Measurements from ENCODE around the gene TBRG1. TPM values are rescaled to one million over a fixed set of nuclear protein-coding genes. Genes with fewer than 3 reads are reported as not detected.
A peak's percentile ranks its signal among the peaks of the same experiment; 100 is the strongest.

TBRG1 gene
- total RNA-seq, 6 experiments from 2014 or later: 18.8 to 25.9 (median 24.1) TPM

GRCh38 chr11:124582565-124582964 lies 40.1 kb upstream of the TBRG1 start:
- Mint-ChIP-seq H3K27me3 (ENCODE audit: insufficient read depth) (peaks cover 19% of the 10 kb centered on the region), H3K4me1 (ENCODE audit: low read depth) (no peaks in the 10 kb centered on the region), H3K36me3 (ENCODE audit: low read depth) (no peaks in the 10 kb centered on the region), H3K4me3 (no peak overlapping the region), H3K27ac (no peak overlapping the region), H3K9me3 (no peaks in the 10 kb centered on the region)
- TF ChIP-seq CTCF (IDR thresholded peaks at IDR 0.05): no peak
- no peak for DNase-seq

GRCh38 chr11:124583781-124584180 lies 38.9 kb upstream of the TBRG1 start:
- Mint-ChIP-seq H3K4me1 (ENCODE audit: low read depth) (no peaks in the 10 kb centered on the region), H3K4me3 (no peak overlapping the region), H3K27me3 (ENCODE audit: insufficient read depth) (peaks cover 21% of the 10 kb centered on the region), H3K27ac (no peak overlapping the region), H3K9me3 (no peaks in the 10 kb centered on the region), H3K36me3 (ENCODE audit: low read depth) (no peaks in the 10 kb centered on the region)
- DNase-seq: no peak
- TF ChIP-seq CTCF (IDR thresholded peaks at IDR 0.05): no peak

- DNase-seq: no peak
Observed at GRCh38 chr11:124584681-124585372, 37.8 kb upstream of the TBRG1 start.

GRCh38 chr11:124586238-124586860 lies 36.3 kb upstream of the TBRG1 start:
- peaks cover 19% of the 10 kb centered on the region for H3K27me3 Mint-ChIP-seq (ENCODE audit: insufficient read depth)
- H3K9me3 Mint-ChIP-seq: no peaks in the 10 kb centered on the region
- H3K4me3 Mint-ChIP-seq: no peak overlapping the region
- H3K4me1 Mint-ChIP-seq (ENCODE audit: low read depth): no peaks in the 10 kb centered on the region
- H3K36me3 Mint-ChIP-seq (ENCODE audit: low read depth): no peaks in the 10 kb centered on the region
- DNase-seq: peak; percentile 58
- H3K27ac Mint-ChIP-seq: no peak overlapping the region
- peak; percentile 82 for TF ChIP-seq CTCF (IDR thresholded peaks at IDR 0.05)

More at GRCh38 chr11:124584681-124585372, 37.8 kb upstream of the TBRG1 start:
- Mint-ChIP-seq H3K27me3 (ENCODE audit: insufficient read depth) (peaks cover 21% of the 10 kb centered on the region), H3K36me3 (ENCODE audit: low read depth) (no peaks in the 10 kb centered on the region), H3K9me3 (no peaks in the 10 kb centered on the region), H3K4me3 (no peak overlapping the region), H3K27ac (no peak overlapping the region), H3K4me1 (ENCODE audit: low read depth) (no peaks in the 10 kb centered on the region)
- no peak for TF ChIP-seq CTCF (IDR thresholded peaks at IDR 0.05)

- H3K27me3 Mint-ChIP-seq (ENCODE audit: insufficient read depth): peaks cover 15% of the 10 kb centered on the region
- DNase-seq: no peak
- H3K27ac Mint-ChIP-seq: no peak overlapping the region
- no peaks in the 10 kb centered on the region for H3K4me1 Mint-ChIP-seq (ENCODE audit: low read depth)
- no peak for TF ChIP-seq CTCF (IDR thresholded peaks at IDR 0.05)
- no peaks in the 10 kb centered on the region for H3K9me3 Mint-ChIP-seq
- no peaks in the 10 kb centered on the region for H3K36me3 Mint-ChIP-seq (ENCODE audit: low read depth)
- H3K4me3 Mint-ChIP-seq: no peak overlapping the region
Observed at GRCh38 chr11:124591430-124591829, 31.2 kb upstream of the TBRG1 start.
